HCT116 (cell line): ENCODE results near the gene YWHAB. TPM values are rescaled to one million over a fixed set of nuclear protein-coding genes. Genes with fewer than 3 reads are reported as not detected.

ENCODE experiments used
- ATAC-seq: fragments of 200-7000 bp; cut with Tn5 transposase; 2 replicates; pipeline ENCODE4 v1.9.1; 2020; ENCODE audit warnings: mild to moderate bottlenecking, moderate library complexity
- BruUV-seq: library from RNA; stranded (reverse); fragments of 400-500 nt; replicated peaks from 2 replicates; lab custom pipeline; 2021; lab: Mats Ljungman, UMichigan
- CTCF ChIA-PET: fragments of 300-600 bp; sonication (Branson Sonifier 250); formaldehyde crosslinking; loops from one replicate; lab custom pipeline; 2021; ENCODE audit warnings: antibody characterized with exemption; lab: Charles Lee
- POLR2A ChIA-PET: fragments of 300-600, 350-600 bp; sonication (Branson Sonifier 250); formaldehyde crosslinking; loops from one replicate; lab custom pipeline; 2021; ENCODE audit warnings: antibody characterized with exemption; lab: Charles Lee
- RAD21 ChIA-PET, 2 experiments: fragments of 300-600 bp; sonication (Branson Sonifier 250); formaldehyde crosslinking; loops; one replicate each; lab custom pipeline; 2023; ENCODE audit warnings: low total read pairs in 2 of 2; ENCODE audit not compliant: uncharacterized antibody in 2 of 2, unreplicated experiment in 2 of 2, low non-redundant PET in 1 of 2; lab: Charles Lee
- DNase-seq: peaks from one replicate; pipeline ENCODE4 v3.0.0-alpha.2; 2010; ENCODE audit warnings: low read depth, low spot score
- H2AFZ ChIP-seq: fragments of 200-600 bp; shearing (Covaris generic), sonication (generic); 2 replicates; pipeline ENCODE4 v1.6.1; 2017; ENCODE audit warnings: low read depth, mixed run types, mixed read lengths, antibody characterized with exemption, low read length; ENCODE audit not compliant: poor library complexity, severe bottlenecking
- H3K27ac ChIP-seq: 2 replicates; pipeline ENCODE4 v1.5.1; 2012; ENCODE audit warnings: low read depth, low read length
- H3K27me3 ChIP-seq: fragments of 200-600 bp; sonication (generic); 2 replicates; pipeline ENCODE4 v1.6.1; 2016; ENCODE audit warnings: mixed run types, low read length, mixed read lengths; ENCODE audit not compliant: insufficient read depth
- H3K36me3 ChIP-seq, 2 experiments: fragments of 200-500 bp in 1 of 2; fragments of 200-600 bp in 1 of 2; sonication (Bioruptor generic) in 1 of 2; sonication (generic) in 1 of 2; 2 replicates each; pipeline versions ENCODE4 v1.5.1 to v1.6.1; 2014 to 2016; ENCODE audit warnings: low read length in 2 of 2, inconsistent platforms in 1 of 2, mixed read lengths in 1 of 2, mixed run types in 1 of 2; ENCODE audit not compliant: insufficient read depth in 2 of 2, control insufficient read depth in 1 of 2
- H3K4me1 ChIP-seq, 2 experiments: fragments of 200-600 bp in 1 of 2; sonication (generic) in 1 of 2; 2 replicates each; pipeline versions ENCODE4 v1.5.1 to v1.6.1; 2012 to 2017; ENCODE audit warnings: low read length in 2 of 2, inconsistent platforms in 1 of 2, mild to moderate bottlenecking in 1 of 2, mixed read lengths in 1 of 2, mixed run types in 1 of 2, moderate library complexity in 1 of 2; ENCODE audit not compliant: insufficient read depth in 2 of 2, control insufficient read depth in 1 of 2
- H3K4me2 ChIP-seq: fragments of 200-600 bp; sonication (generic); 2 replicates; pipeline ENCODE4 v1.6.1; 2017; ENCODE audit warnings: mixed run types, low read length, mixed read lengths
- H3K4me3 ChIP-seq, 2 experiments: fragments of 200-600 bp in 1 of 2; sonication (generic) in 1 of 2; replicated peaks in 1 of 2; 2 replicates each; pipeline ENCODE4 v1.5.1; 2011 to 2016; ENCODE audit warnings: low read length in 2 of 2, control low read depth in 1 of 2, low read depth in 1 of 2, mild to moderate bottlenecking in 1 of 2, mixed read lengths in 1 of 2, mixed run types in 1 of 2
- H3K79me2 ChIP-seq: fragments of 200-600 bp; sonication (generic); 2 replicates; pipeline ENCODE4 v1.6.1; 2017; ENCODE audit warnings: mild to moderate bottlenecking, mixed run types, low read length, moderate library complexity, mixed read lengths; ENCODE audit not compliant: insufficient read depth
- H3K9ac ChIP-seq: fragments of 200-600 bp; sonication (generic); 2 replicates; pipeline ENCODE4 v1.6.1; 2016; ENCODE audit warnings: low read length, mixed read lengths
- H3K9me2 ChIP-seq: fragments of 200-600 bp; sonication (generic), shearing (Covaris generic); 2 replicates; pipeline ENCODE4 v1.6.1; 2017; ENCODE audit warnings: mixed run types, mild to moderate bottlenecking, moderate library complexity; ENCODE audit not compliant: insufficient read depth
- H3K9me3 ChIP-seq, 2 experiments: fragments of 200-500 bp in 1 of 2; fragments of 200-600 bp in 1 of 2; sonication (Bioruptor generic) in 1 of 2; sonication (generic) in 1 of 2; 2 replicates each; pipeline ENCODE4 v1.6.1; 2014 to 2017; ENCODE audit warnings: low read length in 2 of 2, mixed read lengths in 2 of 2, inconsistent platforms in 1 of 2, low read depth in 1 of 2, mild to moderate bottlenecking in 1 of 2, mixed run types in 1 of 2, moderate library complexity in 1 of 2; ENCODE audit not compliant: control insufficient read depth in 1 of 2, insufficient read depth in 1 of 2
- H4K20me1 ChIP-seq: fragments of 200-600 bp; sonication (generic), shearing (Covaris generic); 2 replicates; pipeline ENCODE4 v1.6.1; 2017; ENCODE audit warnings: mixed run types, mild to moderate bottlenecking, moderate library complexity; ENCODE audit not compliant: insufficient read depth
- CEBPB ChIP-seq: IDR thresholded peaks from 2 replicates; pipeline ENCODE4 v1.6.1; 2012; ENCODE audit warnings: low read depth
- EGR1 ChIP-seq: IDR thresholded peaks from 2 replicates; pipeline ENCODE4 v1.6.1; 2012; ENCODE audit warnings: low read depth
- ELF1 ChIP-seq: IDR thresholded peaks from 2 replicates; pipeline ENCODE4 v1.6.1; 2012; ENCODE audit warnings: low read depth, borderline replicate concordance
- EZH2 ChIP-seq: fragments of 200-600 bp; sonication (generic); IDR thresholded peaks from 2 replicates; pipeline ENCODE4 v1.6.1; 2017; ENCODE audit warnings: antibody characterized with exemption, mixed run types
- EZH2phosphoT487 ChIP-seq: fragments of 200-600 bp; IDR thresholded peaks from 2 replicates; pipeline ENCODE4 v1.6.1; 2018; ENCODE audit warnings: antibody characterized with exemption, borderline replicate concordance
- FOSL1 ChIP-seq: IDR thresholded peaks from 2 replicates; pipeline ENCODE4 v1.6.1; 2012; ENCODE audit warnings: low read depth
- JUND ChIP-seq: IDR thresholded peaks from 2 replicates; pipeline ENCODE4 v1.6.1; 2012
- POLR2A ChIP-seq: IDR thresholded peaks from 2 replicates; pipeline ENCODE4 v1.7.0; 2011; ENCODE audit warnings: borderline replicate concordance; ENCODE audit not compliant: insufficient read depth, insufficient read length; ENCODE audit errors: extremely low read depth
- POLR2AphosphoS5 ChIP-seq: IDR thresholded peaks from 2 replicates; pipeline ENCODE4 v1.6.1; 2011; ENCODE audit warnings: mild to moderate bottlenecking, low read depth, low read length, moderate library complexity
- RAD21 ChIP-seq: IDR thresholded peaks from 2 replicates; pipeline ENCODE4 v1.6.1; 2012; ENCODE audit warnings: low read depth, mild to moderate bottlenecking
- SIN3A ChIP-seq: IDR thresholded peaks from 2 replicates; pipeline ENCODE4 v1.6.1; 2012; ENCODE audit warnings: low read depth
- SP1 ChIP-seq: IDR thresholded peaks from 2 replicates; pipeline ENCODE4 v1.6.1; 2012; ENCODE audit warnings: low read depth
- SRF ChIP-seq: IDR thresholded peaks from 2 replicates; pipeline ENCODE4 v1.6.1; 2012; ENCODE audit warnings: low read depth
- TCF7L2 ChIP-seq: IDR thresholded peaks from 2 replicates; pipeline ENCODE4 v1.7.0; 2011; ENCODE audit warnings: borderline replicate concordance, inconsistent platforms; ENCODE audit not compliant: insufficient read depth, insufficient read length; ENCODE audit errors: extremely low read depth
- YY1 ChIP-seq: IDR thresholded peaks from 2 replicates; pipeline ENCODE4 v1.6.1; 2011; ENCODE audit warnings: low read length, low read depth, moderate library complexity, mild to moderate bottlenecking; ENCODE audit not compliant: insufficient replicate concordance; ENCODE audit errors: extremely low read depth
- ZFX ChIP-seq: fragments of 450-650 bp; IDR thresholded peaks from 2 replicates; pipeline ENCODE4 v1.6.1; 2017
- ZNF274 ChIP-seq: fragments of 200-500 bp; sonication (Bioruptor generic); IDR thresholded peaks from 2 replicates; pipeline ENCODE4 v1.6.1; 2014; ENCODE audit warnings: mild to moderate bottlenecking, low read depth, low read length, inconsistent platforms
- intact Hi-C: fragments of 100-400 bp; cut with micrococcal nuclease; formaldehyde crosslinking; loops from 2 replicates; pipeline ENCODE4 v1.10.0; 2022
- total RNA-seq: library from RNA; stranded (reverse); gene quantifications from one replicate; pipeline ENCODE4 v1.2.1, GENCODE V29; 2021; ENCODE audit not compliant: unreplicated experiment
- TF ChIP-seq, protein P1 (sequence below): IDR thresholded peaks from 2 replicates; pipeline ENCODE4 v1.6.1; 2011; ENCODE audit warnings: mild to moderate bottlenecking, low read length, moderate library complexity; ENCODE audit not compliant: insufficient replicate concordance; ENCODE audit errors: extremely low read depth
- TF ChIP-seq, protein P2 (sequence below): IDR thresholded peaks from 2 replicates; pipeline ENCODE4 v1.6.1; 2012
- TF ChIP-seq, protein P3 (sequence below): IDR thresholded peaks from 2 replicates; pipeline ENCODE4 v1.6.1; 2012

Gene YWHAB
- total RNA-seq, 1 experiment from 2014 or later = 200 TPM

DNA sequence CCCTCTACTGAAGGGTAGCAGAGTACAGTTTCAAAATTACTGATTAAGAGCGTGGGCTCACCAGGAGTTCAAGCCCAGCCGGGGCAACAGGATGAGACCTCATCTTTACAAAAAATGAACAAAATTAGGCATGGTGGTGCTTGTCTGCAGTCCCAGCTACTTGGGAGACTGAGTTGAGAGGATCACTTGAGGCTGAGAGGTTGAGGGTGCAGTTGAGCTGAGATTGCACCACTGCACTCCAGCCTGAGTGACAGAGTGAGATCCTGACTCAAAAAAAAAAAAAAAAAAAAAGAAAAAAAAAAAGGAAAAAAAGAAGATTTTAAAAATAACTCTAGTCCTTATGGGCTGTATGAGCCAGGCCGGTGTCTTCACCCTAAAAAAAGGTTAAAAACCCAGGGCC, 43.1 kb downstream of the YWHAB start:
- H3K27ac ChIP-seq = no peak overlapping the region
- ATAC-seq = no peak
- CTCF ChIA-PET = interaction anchor here (0.6 kb wide), 1 partner anchor 385 kb away, joined by 3 read pairs; no protein-coding TSS in a partner anchor
- intact Hi-C loops = no loop called here
- BruUV-seq = no TSS peak
- no peaks in the 10 kb centered on the region for H3K4me1 ChIP-seq
- TF ChIP-seq, protein P1, sequence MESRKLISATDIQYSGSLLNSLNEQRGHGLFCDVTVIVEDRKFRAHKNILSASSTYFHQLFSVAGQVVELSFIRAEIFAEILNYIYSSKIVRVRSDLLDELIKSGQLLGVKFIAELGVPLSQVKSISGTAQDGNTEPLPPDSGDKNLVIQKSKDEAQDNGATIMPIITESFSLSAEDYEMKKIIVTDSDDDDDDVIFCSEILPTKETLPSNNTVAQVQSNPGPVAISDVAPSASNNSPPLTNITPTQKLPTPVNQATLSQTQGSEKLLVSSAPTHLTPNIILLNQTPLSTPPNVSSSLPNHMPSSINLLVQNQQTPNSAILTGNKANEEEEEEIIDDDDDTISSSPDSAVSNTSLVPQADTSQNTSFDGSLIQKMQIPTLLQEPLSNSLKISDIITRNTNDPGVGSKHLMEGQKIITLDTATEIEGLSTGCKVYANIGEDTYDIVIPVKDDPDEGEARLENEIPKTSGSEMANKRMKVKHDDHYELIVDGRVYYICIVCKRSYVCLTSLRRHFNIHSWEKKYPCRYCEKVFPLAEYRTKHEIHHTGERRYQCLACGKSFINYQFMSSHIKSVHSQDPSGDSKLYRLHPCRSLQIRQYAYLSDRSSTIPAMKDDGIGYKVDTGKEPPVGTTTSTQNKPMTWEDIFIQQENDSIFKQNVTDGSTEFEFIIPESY = no peak
- TF ChIP-seq YY1 = no peak
- TF ChIP-seq JUND = no peak
- TF ChIP-seq CEBPB = no peak
- no peak for TF ChIP-seq EZH2
- no peak for TF ChIP-seq SRF
- TF ChIP-seq, protein P2, sequence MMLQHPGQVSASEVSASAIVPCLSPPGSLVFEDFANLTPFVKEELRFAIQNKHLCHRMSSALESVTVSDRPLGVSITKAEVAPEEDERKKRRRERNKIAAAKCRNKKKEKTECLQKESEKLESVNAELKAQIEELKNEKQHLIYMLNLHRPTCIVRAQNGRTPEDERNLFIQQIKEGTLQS = no peak
- TF ChIP-seq FOSL1 = no peak
- TF ChIP-seq EGR1 = no peak
- TF ChIP-seq ZNF274 = no peak
- TF ChIP-seq POLR2AphosphoS5 = no peak
- TF ChIP-seq POLR2A = no peak
- TF ChIP-seq, protein P3, sequence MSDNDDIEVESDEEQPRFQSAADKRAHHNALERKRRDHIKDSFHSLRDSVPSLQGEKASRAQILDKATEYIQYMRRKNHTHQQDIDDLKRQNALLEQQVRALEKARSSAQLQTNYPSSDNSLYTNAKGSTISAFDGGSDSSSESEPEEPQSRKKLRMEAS = no peak
- no peak for TF ChIP-seq SIN3A
- TF ChIP-seq RAD21 = no peak
- TF ChIP-seq EZH2phosphoT487 = no peak
- no peak for TF ChIP-seq SP1
- TF ChIP-seq ZFX = no peak
- TF ChIP-seq ELF1 = no peak
- no peak for TF ChIP-seq TCF7L2
- TF ChIP-seq, all 23 proteins: peak for 0
- Histone ChIP-seq H3K9me2 (no peaks in the 10 kb centered on the region), H3K4me2 (no peak overlapping the region), H3K27me3 (no peaks in the 10 kb centered on the region), H3K4me3 (no peak overlapping the region), H3K9me3 (no peaks in the 10 kb centered on the region), H2AFZ (no peak overlapping the region), H3K9ac (no peak overlapping the region), H3K79me2 (no peaks in the 10 kb centered on the region), H4K20me1 (no peaks in the 10 kb centered on the region), H3K36me3 (peaks cover 20 to 24% of the 10 kb centered on the region in 2 experiments; a peak in 3 of 4 replicates)
- POLR2A ChIA-PET = interaction anchor here (0.9 kb wide), 1 partner anchor 19 kb away, joined by 3 read pairs; no protein-coding TSS in a partner anchor
- RAD21 ChIA-PET = no interaction called here
- no peak for DNase-seq
